Measurements from ENCODE around the gene ARMC5. TPM values are rescaled to one million over a fixed set of nuclear protein-coding genes. Genes with fewer than 3 reads are reported as not detected.
A peak's percentile ranks its signal among the peaks of the same experiment; 100 is the strongest.
"Not testable (repeated sequence)": the region's sequence is repeated elsewhere in the genome, so short reads cannot be mapped to it uniquely, and the experiment has no call there.

The ARMC5 gene, protein sequence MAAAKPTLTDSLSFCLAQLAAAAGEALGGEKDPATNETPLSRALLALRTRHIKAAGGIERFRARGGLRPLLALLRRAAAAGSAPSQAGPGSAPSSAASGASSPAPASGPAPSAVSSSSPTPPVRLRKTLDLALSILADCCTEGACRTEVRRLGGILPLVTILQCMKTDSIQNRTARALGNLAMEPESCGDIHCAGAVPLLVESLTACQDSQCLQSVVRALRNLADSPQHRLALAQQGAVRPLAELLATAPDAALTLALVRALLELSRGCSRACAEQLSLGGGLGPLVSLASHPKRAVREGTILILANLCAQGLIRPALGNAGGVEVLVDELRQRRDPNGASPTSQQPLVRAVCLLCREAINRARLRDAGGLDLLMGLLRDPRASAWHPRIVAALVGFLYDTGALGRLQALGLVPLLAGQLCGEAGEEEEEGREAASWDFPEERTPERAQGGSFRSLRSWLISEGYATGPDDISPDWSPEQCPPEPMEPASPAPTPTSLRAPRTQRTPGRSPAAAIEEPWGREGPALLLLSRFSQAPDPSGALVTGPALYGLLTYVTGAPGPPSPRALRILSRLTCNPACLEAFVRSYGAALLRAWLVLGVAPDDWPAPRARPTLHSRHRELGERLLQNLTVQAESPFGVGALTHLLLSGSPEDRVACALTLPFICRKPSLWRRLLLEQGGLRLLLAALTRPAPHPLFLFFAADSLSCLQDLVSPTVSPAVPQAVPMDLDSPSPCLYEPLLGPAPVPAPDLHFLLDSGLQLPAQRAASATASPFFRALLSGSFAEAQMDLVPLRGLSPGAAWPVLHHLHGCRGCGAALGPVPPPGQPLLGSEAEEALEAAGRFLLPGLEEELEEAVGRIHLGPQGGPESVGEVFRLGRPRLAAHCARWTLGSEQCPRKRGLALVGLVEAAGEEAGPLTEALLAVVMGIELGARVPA
- 15.0 and 20.6 TPM in 2 replicates for polyA plus RNA-seq (2014; cell fraction: cytosol; rRNA removed)
- 26.7 and 32.3 TPM in 2 replicates for polyA plus RNA-seq (2014; cell fraction: nucleus; rRNA removed)

DNA sequence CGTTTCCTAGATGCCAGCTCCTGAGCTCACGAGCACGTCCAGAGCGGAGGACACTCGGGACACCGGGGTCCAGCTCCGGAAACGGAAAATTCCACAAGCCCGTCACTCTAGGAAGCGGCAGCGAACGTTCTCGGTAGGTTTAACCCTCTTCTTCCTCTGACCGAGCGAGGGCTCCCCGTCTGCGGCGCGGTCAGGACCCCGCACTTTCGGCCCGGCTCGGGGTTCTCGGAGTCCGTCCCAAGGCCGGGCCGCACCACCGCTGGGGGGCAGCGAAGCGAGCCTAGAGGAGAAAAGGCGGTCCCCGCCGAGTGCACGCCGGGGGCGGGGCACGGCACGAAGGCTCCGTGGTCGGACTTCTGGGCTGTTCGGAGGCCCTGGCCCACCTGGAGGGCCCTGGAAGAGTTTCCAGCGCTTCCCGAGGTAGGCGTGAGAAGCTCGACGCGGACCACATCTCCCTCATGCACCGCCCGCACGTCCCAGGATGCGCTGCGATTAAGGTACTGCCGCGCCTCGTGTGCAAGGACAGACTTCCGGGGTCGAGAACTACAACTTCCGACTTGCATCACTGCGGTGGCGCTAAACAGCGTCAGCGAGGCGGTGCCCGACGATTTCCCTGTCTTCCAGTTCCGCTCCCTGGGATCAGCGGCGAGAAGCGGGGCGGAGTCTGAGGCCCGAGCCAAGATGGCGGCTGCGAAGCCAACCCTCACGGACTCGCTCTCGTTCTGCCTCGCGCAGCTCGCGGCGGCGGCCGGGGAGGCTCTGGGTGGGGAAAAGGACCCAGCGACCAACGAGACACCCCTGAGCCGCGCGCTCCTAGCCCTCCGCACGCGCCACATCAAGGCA is at the start of gene ARMC5:
TSS of gene ARMC5 (plus strand) at position 658 of the 843 bp plus-strand sequence. CDS start at position 682, 24 bp downstream.
- peak; percentile 99 for DNase-seq (ENCODE audit: low spot score)

DNA sequence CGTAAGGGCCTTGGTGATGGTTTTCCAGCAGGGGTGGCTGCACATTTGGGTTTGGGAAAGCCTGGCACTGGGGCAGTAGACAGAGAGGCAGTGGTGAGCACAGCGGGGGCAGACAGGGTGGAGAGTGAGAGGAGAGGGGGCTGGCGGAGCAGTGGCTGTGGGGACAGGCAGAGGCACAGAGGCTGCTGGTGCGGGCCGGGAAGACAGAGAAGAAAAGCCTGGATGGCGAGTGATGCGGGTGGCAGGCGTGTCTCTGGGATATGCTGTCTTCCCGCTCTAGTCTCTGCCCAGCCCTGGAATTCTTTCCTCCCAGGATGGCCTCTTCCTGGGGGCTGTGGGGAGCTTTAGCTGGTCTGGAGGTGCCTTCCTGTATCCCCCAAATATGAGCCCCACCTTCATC is 49.2 kb upstream of the ARMC5 start:
- no peak for DNase-seq (ENCODE audit: low spot score)

DNA sequence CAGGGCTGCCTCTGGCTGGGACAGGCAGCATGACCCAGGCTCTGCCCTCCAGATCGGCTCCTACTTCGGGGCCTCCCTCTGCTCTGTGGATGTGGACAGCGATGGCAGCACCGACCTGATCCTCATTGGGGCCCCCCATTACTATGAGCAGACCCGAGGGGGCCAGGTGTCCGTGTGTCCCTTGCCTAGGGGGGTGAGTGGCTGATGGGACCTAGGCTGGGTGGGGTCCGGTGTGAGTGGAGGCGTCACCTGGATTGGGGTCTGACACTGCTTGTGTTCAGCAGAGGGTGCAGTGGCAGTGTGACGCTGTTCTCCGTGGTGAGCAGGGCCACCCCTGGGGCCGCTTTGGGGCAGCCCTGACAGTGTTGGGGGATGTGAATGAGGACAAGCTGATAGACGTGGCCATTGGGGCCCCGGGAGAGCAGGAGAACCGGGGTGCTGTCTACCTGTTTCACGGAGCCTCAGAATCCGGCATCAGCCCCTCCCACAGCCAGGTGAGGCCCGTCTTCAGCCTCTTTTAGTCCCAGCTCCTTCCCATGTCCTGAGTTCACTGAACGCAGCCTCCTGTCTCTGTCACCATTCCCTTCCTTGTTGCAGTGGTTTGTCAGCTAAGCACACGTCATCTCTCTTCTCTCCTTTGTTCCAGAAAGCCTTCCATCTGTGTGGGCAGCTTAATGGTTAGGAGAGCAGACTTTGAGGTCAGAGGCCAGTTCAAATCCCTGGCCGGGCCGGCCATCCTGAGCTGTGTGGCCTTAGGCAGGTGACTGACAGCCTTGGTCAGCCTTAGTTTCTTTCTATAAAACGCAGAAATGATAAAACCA is 48.1 kb upstream of the ARMC5 start:
- DNase-seq (ENCODE audit: low spot score), result no peak

DNA sequence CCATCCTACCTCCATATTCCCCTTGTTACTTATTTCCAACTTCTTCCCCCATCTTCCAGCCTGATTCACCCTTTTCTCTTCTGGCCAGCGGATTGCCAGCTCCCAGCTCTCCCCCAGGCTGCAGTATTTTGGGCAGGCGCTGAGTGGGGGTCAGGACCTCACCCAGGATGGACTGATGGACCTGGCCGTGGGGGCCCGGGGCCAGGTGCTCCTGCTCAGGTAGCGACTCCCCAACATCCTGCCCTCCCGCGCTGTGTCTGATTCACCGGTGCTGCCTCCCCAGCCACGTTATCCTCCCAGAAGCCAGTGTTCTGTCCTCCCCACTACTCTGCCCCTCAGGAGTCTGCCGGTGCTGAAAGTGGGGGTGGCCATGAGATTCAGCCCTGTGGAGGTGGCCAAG is 46.6 kb upstream of the ARMC5 start:
- no peak for DNase-seq (ENCODE audit: low spot score)

DNA sequence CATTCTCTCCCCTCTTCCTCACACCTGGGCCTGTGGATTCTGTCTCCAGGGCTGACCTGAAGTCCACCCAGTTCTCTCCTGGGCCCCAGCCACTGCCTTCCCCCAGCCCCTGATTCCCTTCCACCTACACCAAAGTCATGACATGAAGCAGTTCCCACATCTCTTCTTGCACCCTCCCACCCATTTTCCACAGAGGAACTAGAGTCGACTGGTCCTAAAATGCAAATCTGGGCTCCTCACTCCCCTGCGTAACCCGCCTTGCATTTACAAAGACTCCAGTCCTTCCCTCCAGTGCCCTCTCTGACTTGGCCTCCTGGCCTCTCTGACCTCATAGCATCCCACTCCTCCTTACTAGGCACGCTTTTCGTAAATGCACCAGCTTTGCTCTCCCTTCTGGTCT is 45.9 kb upstream of the ARMC5 start:
- no peak for DNase-seq (ENCODE audit: low spot score)

DNA sequence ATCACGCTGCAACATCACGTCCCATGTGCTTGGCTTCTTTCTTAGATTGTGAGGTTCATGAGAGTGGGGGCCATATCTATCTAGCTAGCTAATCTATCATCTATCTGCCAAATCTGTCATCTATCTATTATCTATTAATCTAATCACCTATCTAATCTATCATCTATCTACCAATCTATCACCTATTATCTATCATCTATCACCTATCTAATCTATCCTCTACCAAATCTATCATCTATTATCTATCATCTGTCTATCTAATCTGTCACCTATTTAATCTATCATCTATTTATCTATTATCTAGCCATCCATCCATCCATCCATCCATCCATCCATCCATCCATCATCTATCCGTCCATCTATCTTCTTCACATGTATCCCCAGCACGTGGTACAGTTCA is 45.4 kb upstream of the ARMC5 start:
- no peak for DNase-seq (ENCODE audit: low spot score)

DNA sequence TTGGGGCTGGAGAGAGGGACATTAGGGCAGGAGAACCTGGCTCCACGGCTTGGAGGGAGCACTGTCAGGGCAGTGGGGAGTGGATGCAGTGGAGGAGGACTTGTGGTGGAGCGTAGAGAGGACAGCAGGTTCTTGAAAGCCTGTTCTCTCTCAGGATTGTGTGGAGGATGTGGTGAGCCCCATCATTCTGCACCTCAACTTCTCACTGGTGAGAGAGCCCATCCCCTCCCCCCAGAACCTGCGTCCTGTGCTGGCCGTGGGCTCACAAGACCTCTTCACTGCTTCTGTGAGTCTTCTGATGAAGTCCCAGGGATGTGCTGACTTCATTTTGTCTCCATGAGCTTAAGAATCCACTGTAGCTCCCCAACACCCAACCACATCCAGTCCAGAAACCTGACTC is 44.6 kb upstream of the ARMC5 start:
- no peak for DNase-seq (ENCODE audit: low spot score)

DNA sequence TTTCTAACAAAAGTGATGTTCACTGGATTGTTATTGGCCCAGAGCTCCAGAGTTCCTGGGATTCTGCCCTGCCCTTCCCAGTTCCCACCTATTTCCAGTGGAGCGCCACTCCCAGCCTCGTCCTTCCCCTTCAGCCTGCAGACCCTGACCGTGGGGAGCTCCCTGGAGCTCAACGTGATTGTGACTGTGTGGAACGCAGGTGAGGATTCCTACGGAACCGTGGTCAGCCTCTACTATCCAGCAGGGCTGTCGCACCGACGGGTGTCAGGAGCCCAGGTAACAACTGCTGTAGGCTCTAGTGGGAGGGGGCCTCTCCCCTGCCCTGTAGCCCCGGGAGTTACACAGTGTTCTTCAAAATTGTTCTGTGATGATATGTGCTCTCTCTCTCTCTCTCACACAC is 42.9 kb upstream of the ARMC5 start:
- DNase-seq (ENCODE audit: low spot score), result no peak

DNA sequence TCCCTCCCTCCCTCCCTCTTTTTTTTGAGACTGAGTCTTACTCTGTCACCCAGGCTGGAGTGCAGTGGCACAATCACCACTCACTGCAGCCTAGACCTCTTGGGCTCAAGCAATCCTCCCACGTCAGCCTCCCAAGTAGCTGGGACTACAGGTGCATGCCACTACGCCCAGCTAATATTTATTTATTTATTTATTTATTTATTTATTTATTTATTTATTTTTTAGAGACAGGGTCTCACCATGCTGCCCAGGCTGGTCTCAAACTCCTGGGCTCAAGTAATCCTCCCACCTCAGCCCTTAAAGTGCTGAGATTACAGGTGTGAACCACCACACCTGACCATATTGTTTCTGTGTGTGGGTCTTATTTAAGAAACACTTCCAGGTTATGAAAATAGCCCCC is 42.3 kb upstream of the ARMC5 start:
- DNase-seq (ENCODE audit: low spot score), result not testable (repeated sequence)

DNA sequence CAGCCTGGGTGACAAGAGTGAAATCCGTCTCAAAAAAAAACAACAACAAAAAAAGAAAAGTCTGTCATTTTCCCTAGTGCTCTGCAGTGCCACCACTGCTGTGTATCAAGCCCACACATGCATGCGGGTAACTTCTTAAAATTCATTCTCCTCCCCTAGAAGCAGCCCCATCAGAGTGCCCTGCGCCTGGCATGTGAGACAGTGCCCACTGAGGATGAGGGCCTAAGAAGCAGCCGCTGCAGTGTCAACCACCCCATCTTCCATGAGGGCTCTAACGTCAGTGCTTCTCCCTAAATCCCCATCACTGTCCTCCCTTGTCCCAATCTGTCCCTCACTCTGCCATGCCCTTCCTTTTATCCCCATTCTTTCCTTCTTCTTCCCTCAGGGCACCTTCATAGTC is 41.4 kb upstream of the ARMC5 start:
- DNase-seq (ENCODE audit: low spot score), result no peak

DNA sequence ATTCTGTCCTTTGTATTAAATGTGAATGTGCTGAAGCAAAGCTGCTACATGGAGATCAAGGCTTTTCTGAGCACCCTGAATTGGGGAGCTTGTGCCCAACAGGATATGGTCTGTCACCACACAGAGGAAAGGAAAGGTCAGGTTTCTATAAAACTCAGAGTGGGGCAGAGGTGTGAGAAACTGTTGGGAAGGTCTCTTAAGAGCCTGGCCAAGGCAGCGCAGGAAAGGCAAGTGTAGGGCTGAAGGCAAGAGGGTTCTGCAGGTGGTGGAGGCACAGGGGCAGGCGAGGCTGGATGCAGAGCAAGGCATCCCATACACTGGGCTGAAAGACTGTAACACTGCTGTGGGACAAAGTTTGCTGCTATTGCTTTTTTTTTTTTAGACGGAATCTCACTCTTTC is 39.3 kb upstream of the ARMC5 start:
- no peak for DNase-seq (ENCODE audit: low spot score)

DNA sequence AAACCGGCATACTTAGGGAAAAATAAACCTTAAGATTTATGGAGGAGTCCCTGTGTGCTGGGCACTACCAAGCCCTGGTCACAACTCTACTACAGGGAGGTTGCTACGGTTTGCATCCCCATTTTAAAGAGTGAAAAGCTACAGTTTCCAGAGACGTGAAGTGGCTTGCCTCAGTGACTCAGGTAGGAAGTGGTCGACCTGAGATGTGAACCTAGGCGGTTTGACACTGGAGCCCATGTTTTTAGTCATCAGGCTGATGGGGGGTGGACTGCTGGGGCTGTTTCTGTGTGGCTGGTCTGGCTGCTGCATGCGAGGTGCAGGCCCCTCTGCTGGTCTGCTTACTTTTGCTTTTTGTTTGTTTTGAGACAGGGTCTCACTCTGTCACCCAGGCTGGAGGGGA is 37.7 kb upstream of the ARMC5 start:
- no peak for DNase-seq (ENCODE audit: low spot score)

DNA sequence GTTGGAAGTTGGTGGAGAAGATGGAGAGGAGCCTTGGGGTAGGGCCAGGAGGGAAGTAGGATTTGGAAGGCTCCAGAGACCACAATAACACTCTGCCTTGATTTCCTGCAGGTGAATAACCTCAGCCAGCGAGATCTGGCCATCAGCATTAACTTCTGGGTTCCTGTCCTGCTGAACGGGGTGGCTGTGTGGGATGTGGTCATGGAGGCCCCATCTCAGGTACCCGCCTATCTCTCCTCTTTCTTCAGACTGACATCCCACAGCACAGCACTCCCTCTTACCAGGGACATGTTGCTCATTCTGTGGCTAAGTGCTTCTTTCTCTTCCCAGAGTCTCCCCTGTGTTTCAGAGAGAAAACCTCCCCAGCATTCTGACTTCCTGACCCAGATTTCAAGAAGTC is 36.1 kb upstream of the ARMC5 start:
- DNase-seq (ENCODE audit: low spot score), result no peak

DNA sequence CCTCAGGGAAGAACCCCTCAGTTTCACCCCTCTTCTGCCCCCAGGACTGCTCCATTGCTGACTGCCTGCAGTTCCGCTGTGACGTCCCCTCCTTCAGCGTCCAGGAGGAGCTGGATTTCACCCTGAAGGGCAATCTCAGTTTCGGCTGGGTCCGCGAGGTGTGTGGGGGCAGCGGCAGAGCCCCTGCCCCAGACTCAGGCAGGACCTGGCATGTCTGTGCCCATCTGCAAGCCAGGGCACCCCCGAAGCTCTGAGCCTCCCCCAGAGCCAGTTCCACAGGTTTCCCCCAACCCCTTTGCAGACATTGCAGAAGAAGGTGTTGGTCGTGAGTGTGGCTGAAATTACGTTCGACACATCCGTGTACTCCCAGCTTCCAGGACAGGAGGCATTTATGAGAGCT is 35.5 kb upstream of the ARMC5 start:
- no peak for DNase-seq (ENCODE audit: low spot score)

DNA sequence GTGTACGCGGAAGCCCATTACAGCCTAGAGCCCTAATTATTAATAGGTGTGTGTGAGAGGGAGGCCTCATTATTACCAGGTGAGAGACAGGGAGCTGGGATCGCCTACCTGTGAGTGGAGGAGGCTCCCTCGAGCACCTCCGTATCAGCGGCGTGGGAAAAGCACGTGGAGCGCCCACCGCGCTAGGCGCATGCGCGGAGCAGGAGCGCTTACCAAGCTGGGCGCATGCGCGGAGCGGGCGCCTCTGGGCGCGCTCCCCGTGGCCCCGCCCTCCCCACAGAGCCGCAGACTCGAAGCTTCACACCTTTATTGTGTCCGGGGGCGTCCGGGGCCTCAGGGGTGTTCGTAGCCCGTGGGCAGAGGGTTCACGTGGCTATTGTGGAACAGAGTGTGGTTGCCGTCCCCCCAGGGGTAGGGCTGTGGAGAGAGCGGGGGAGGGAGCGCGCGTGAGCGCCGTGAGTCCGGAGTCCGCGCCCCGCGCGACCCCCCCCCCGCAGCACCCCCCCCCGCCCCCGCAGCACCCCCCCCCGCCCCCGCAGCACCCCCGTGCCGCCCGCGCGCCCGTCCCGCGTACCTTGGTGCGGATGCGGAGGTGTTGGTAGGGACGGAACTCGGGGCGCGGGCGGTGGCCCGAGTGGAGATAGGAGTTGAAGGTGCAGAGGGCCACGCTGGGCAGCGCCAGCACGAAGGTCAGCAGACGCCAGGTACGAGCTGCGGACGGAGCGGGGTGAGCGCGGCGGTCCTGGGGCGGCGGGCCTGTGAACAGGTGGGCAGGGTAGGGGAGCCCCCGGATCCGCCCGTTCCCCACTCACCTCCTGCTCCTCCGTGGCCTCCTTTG is 31.6 kb upstream of the ARMC5 start:
- DNase-seq (ENCODE audit: low spot score), result no peak

DNA sequence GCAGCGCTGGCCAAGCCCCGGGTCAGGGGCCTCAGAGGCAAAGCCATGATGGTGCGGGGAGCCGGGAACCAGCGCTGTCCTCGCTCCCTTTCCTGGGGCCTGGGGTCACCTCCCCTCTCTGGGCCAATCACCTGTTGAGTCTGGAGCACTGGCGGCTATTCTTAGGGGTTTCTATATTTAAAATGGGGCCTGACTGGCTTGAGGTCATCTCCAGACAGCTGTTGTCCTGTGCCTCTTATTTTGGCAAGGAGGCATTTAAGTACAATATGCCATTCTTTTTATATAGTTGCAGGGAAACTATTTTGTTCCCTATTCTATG is 31.1 kb upstream of the ARMC5 start, which contains the start of gene COX6A2:
TSS of gene COX6A2 (minus strand) at position 82 of the 319 bp plus-strand sequence. CDS start at position 47, 35 bp downstream.
- no peak for DNase-seq (ENCODE audit: low spot score)

DNA sequence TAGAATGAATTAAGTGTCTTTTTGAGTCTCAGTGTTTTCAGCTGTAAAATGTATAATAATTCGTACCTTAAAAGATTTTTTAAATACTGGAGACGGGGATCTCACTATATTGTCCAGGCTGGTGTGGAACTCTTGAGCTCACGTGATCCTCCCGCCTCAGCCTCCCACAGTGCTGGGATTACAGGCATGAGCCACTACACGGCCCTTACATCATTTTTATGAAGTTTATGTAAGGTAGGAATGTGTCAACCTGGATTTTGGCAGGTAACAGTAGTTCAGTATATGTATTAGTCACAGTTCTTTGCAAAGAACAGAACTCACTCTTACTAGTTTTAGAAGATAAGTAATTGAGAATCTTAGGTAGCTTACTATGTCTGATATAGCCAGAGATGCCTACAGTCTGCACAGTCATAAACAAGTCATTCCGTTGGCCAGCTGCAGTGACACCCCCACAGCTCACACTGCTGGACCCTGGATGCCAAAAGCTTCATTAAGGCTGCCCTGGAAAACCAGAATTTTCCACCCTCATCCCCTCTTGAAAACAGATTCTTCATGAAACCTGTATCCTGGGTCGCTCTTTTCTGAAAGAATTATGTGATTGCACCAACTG is 30.6 kb upstream of the ARMC5 start:
- no peak for DNase-seq (ENCODE audit: low spot score)

DNA sequence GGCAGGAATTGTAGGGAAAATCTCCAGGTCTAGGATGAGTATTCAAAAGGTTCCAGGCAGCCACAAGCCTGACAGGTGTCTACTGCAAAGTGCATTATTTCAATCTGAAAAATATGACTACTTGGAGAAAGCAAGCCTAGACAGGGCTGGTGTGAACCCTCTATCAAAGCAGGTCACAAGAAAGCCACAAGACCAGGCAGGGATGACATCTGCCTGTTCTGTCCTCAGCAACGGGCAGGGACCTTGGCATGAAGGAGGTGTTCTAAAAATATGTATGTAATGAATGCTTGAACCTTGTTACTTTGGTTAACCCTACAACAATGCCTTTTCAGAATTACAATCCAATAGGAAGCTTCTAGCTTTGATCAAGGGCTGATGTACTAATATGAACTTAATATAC is 30.0 kb upstream of the ARMC5 start:
- no peak for DNase-seq (ENCODE audit: low spot score)

DNA sequence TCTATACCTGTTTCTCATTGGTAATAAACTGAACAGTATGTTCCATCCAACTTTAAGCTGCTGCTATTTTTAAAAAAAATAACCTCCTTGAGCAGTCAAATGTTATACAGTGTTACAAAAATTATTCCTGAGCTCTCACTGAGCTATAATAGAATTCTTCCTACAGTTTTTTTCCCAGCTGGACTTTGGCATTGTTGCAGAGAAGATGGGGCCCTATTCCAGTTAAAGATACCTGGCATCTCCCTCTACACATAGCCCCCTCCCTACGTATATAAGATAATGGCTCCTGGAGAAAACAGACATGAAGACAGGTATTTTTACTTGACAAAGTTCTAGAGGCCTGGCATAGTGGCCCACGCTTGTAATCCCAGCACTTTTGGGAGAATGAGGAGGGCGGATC is 29.5 kb upstream of the ARMC5 start:
- DNase-seq (ENCODE audit: low spot score), result no peak
